Stimulated activated naive CD8-positive, alpha-beta T cell treated with anti-CD3 and anti-CD28 coated beads, Interleukin-15, Interleukin-2, amounts not matched to agents 100 ng/mL and 50 ng/mL, for 24 hours (primary cell): Measurements from ENCODE around the gene PTPN20.
"Not testable (repeated sequence)": the region's sequence is repeated elsewhere in the genome, so short reads cannot be mapped to it uniquely, and the experiment has no call there.

Source experiments
- H3K27ac Mint-ChIP-seq: one replicate; pipeline ENCODE4 v1.8.0; 2021; ENCODE audit warnings: mild to moderate bottlenecking, mixed read lengths
- H3K27me3 Mint-ChIP-seq: one replicate; pipeline ENCODE4 v1.8.0; 2021; ENCODE audit warnings: mixed read lengths
- H3K36me3 Mint-ChIP-seq: one replicate; pipeline ENCODE4 v1.8.0; 2021; ENCODE audit warnings: low read depth, mixed read lengths
- H3K4me1 Mint-ChIP-seq: one replicate; pipeline ENCODE4 v1.8.0; 2021; ENCODE audit warnings: low read depth, mixed read lengths
- H3K4me3 Mint-ChIP-seq: one replicate; pipeline ENCODE4 v1.8.0; 2021; ENCODE audit warnings: mild to moderate bottlenecking, mixed read lengths
- H3K9me3 Mint-ChIP-seq: one replicate; pipeline ENCODE4 v1.8.0; 2021; ENCODE audit warnings: mixed read lengths

PTPN20 gene

GRCh38 chr10:46925853-46926252 is 14.6 kb downstream of the PTPN20 start:
- not testable (repeated sequence) for H3K36me3 Mint-ChIP-seq, H3K9me3 Mint-ChIP-seq, H3K4me3 Mint-ChIP-seq, H3K27me3 Mint-ChIP-seq, H3K27ac Mint-ChIP-seq, H3K4me1 Mint-ChIP-seq

GRCh38 chr10:46928810-46929209 is 17.6 kb downstream of the PTPN20 start:
- not testable (repeated sequence) for H3K36me3 Mint-ChIP-seq, H3K9me3 Mint-ChIP-seq, H3K4me3 Mint-ChIP-seq, H3K27me3 Mint-ChIP-seq, H3K4me1 Mint-ChIP-seq, H3K27ac Mint-ChIP-seq

DNA sequence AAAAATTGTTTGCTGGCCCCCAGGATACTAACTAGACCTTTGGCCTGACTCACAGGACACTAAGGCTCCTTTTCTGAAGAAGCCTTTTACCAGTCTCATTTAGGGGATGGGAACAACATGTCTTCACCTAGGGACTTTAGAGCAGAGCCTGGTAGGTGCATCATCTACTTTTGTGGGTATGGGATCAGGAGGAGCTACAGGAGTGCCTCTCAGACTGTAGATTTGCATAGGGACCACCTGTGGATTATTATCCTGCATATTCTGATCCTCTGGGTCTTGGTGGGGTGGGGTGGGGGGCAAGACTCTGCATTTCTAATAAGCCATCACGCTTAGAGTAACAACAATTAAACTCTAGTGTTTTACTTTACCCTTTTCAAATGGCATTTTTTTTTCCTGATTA is 21.2 kb downstream of the PTPN20 start:
- H3K9me3 Mint-ChIP-seq, H3K4me1 Mint-ChIP-seq, H3K4me3 Mint-ChIP-seq, H3K27ac Mint-ChIP-seq, H3K36me3 Mint-ChIP-seq, H3K27me3 Mint-ChIP-seq: not testable (repeated sequence)

GRCh38 chr10:46941091-46941490 is 29.9 kb downstream of the PTPN20 start:
- not testable (repeated sequence) for H3K4me1 Mint-ChIP-seq, H3K36me3 Mint-ChIP-seq, H3K27me3 Mint-ChIP-seq, H3K9me3 Mint-ChIP-seq, H3K27ac Mint-ChIP-seq, H3K4me3 Mint-ChIP-seq

DNA sequence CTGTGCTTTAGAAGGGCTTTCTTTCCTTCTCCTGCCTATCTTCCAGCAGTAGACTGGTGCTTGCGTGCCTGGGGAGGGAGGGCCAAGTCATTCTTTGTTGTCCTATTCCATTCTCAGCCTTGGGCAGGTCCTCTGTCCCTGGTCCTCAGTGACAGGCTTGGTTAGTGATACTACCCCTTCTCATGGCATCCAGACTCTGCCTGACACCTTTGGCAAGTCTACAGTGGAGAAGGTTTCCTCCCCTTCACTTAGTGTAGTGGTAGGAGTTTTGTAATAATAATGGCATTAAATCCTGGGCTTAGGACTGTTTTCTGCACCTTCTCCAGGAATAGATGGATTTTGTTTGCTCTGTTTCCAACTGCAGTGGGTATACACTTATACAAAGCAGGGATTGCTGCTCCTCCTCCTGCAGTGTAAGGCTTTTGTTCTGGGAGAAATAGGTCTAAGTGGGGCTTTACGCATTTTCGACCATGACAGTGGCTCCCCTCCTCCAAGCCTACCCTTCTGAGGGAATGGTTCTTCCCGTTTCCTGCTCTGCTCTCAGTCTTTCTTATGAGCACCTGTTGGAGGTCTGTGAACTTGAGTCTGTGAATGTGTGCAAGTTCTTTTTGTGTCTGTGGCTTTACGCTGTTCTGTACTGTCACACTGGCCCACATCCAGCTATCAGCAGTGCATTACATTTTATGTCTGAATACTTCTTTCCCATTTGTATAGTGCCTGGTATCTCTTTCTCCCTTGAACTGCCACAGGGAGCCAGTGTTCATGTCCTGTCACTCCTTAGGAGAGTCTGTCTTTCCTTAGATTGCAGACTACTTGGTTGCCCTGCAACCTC is 37.7 kb downstream of the PTPN20 start:
- not testable (repeated sequence) for H3K27ac Mint-ChIP-seq, H3K4me1 Mint-ChIP-seq, H3K27me3 Mint-ChIP-seq, H3K36me3 Mint-ChIP-seq, H3K9me3 Mint-ChIP-seq, H3K4me3 Mint-ChIP-seq

DNA sequence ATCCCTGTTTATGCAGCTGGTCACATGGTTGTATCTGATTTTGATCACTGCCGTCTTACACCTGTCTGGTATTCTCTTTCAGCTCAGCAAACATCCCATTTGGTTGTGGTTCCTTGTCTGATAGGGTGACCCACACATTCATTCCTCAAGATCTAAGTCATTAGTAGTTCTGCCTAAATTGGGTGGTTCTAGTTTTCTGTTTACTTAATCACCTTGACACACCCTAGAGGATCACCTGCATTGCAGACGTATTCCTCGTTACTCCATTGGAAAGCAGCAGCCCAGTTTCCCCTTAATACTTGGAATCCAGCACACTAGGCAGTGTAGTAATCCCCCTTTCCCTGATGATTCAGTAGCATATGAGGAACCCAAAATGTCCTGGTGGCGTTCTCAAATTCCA is 41.3 kb downstream of the PTPN20 start:
- not testable (repeated sequence) for H3K27ac Mint-ChIP-seq, H3K4me1 Mint-ChIP-seq, H3K4me3 Mint-ChIP-seq, H3K9me3 Mint-ChIP-seq, H3K27me3 Mint-ChIP-seq, H3K36me3 Mint-ChIP-seq

DNA sequence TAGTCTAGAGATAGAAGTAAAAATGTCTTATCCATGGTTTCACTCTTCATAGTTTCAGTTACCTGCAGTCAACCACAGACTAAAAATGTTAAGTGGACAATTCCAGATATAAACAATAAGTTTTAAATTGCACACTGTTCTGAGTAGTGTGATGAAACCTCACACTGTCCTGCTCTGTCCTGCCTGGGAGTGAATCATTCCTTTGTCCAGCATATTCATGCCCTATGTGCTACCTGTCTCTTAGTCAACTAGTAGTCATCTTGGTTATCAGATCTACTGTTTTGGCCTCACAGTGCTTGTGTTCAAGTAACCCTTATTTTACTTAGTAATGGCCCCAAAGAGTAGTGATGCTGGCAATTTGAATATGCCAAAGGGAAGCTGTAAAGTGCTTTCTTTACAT is 49.5 kb downstream of the PTPN20 start:
- H3K9me3 Mint-ChIP-seq, H3K27ac Mint-ChIP-seq, H3K36me3 Mint-ChIP-seq, H3K4me1 Mint-ChIP-seq, H3K4me3 Mint-ChIP-seq, H3K27me3 Mint-ChIP-seq: not testable (repeated sequence)

DNA sequence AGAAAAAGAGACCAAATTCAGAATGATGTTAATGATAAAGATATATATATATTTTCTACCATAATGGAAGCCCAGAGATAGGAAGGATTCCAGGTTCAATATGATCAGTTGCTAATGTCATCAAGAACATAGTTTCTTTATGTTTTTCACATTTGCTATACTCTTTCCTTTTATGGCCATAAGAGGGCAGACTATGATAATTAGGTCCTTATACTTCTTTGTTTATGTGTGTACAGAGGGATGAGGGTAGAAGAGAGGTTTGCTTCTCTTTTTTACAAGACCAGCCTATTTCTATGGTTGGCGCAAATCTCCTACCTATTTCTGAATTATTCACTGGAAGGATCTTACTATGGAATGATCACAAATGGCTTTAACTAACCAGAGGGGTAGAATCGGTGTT is 52.1 kb downstream of the PTPN20 start:
- not testable (repeated sequence) for H3K36me3 Mint-ChIP-seq, H3K4me3 Mint-ChIP-seq, H3K9me3 Mint-ChIP-seq, H3K27me3 Mint-ChIP-seq, H3K4me1 Mint-ChIP-seq, H3K27ac Mint-ChIP-seq

- not testable (repeated sequence) for H3K4me3 Mint-ChIP-seq, H3K27ac Mint-ChIP-seq, H3K4me1 Mint-ChIP-seq, H3K9me3 Mint-ChIP-seq, H3K36me3 Mint-ChIP-seq, H3K27me3 Mint-ChIP-seq
Observed at GRCh38 chr10:46967013-46967412, 55.8 kb downstream of the PTPN20 start.

DNA sequence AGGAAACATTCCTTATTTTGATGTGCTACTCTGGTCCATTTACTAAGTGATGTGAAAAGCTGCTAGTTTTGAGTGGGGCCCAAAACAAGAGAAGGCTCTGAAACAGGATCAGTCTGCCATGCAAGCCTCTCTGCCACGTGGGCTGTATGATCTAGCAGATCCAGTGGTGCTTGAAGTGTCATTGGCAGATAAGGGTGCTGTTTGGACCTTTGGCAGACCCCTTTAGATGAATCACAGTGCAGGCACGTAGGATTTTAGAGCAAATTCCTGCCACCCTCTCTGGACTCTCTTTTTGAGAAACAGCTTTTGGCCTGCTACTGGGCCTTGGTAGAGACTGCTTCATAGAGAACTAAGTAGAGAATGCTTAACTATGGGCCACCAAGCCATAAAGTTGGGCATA is 69.0 kb downstream of the PTPN20 start:
- H3K27ac Mint-ChIP-seq, H3K9me3 Mint-ChIP-seq, H3K4me1 Mint-ChIP-seq, H3K4me3 Mint-ChIP-seq, H3K27me3 Mint-ChIP-seq, H3K36me3 Mint-ChIP-seq: not testable (repeated sequence)

DNA sequence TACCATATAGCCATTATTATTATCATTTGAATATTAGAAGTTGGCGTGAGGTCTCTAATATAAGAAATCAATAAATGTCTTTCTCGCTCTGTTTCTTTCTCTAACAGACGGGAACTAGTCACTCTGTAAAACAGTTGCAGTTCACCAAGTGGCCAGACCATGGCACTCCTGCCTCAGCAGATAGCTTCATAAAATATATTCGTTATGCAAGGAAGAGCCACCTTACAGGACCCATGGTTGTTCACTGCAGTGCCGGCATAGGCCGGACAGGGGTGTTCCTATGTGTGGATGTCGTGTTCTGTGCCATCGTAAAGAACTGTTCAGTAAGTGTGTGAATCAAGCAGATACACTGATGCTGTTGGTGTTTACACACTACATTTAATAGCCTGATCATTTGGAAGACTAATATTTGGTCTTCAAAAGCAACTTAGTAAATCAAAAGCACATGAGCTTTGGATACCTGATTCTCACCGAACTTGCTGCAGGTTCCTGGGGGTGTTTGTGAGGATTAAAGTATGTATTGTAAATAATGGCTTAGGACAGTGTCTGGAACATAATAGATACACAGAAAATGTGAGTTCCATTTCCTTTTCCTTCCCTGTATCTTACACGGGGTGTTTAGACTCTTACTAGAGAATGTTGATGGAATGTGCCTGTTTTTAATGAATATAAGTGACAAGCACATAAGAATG is 76.2 kb downstream of the PTPN20 start:
- H3K4me1 Mint-ChIP-seq, H3K27ac Mint-ChIP-seq, H3K36me3 Mint-ChIP-seq, H3K27me3 Mint-ChIP-seq, H3K9me3 Mint-ChIP-seq, H3K4me3 Mint-ChIP-seq: not testable (repeated sequence)

- peaks cover 13% of the 10 kb centered on the region for H3K27me3 Mint-ChIP-seq
- H3K4me3 Mint-ChIP-seq = no peak overlapping the region
- no peaks in the 10 kb centered on the region for H3K9me3 Mint-ChIP-seq
- no peaks in the 10 kb centered on the region for H3K4me1 Mint-ChIP-seq
- no peaks in the 10 kb centered on the region for H3K36me3 Mint-ChIP-seq
- H3K27ac Mint-ChIP-seq = no peak overlapping the region
Observed at GRCh38 chr10:46992803-46993561, 81.8 kb downstream of the PTPN20 start.

GRCh38 chr10:46995234-46995633 is 84.0 kb downstream of the PTPN20 start:
- Mint-ChIP-seq H3K4me1 (no peaks in the 10 kb centered on the region), H3K9me3 (no peaks in the 10 kb centered on the region), H3K4me3 (no peak overlapping the region), H3K27ac (no peak overlapping the region), H3K27me3 (peaks cover 13% of the 10 kb centered on the region), H3K36me3 (no peaks in the 10 kb centered on the region)

DNA sequence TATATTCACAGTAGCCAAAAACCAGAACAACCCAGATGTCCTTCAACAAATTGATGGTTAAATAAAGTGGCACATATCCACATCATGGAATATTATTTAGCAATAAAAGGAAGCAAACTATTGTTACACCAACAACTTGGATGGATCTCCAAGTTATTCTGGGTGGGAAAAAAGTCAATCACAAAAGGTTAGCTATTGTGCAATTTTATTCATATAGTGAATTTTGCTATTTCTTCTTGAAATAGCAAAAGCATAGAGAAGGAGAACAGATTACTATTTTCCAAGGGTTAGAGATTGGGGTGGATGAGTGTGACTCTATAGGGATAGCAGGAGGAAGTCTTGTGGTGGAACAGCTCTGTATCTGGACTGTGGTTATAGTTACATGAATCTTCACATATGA is 87.0 kb downstream of the PTPN20 start:
- H3K4me1 Mint-ChIP-seq = no peaks in the 10 kb centered on the region
- no peak overlapping the region for H3K4me3 Mint-ChIP-seq
- peaks cover 13% of the 10 kb centered on the region for H3K27me3 Mint-ChIP-seq
- no peak overlapping the region for H3K27ac Mint-ChIP-seq
- H3K9me3 Mint-ChIP-seq = no peaks in the 10 kb centered on the region
- H3K36me3 Mint-ChIP-seq = no peaks in the 10 kb centered on the region

DNA sequence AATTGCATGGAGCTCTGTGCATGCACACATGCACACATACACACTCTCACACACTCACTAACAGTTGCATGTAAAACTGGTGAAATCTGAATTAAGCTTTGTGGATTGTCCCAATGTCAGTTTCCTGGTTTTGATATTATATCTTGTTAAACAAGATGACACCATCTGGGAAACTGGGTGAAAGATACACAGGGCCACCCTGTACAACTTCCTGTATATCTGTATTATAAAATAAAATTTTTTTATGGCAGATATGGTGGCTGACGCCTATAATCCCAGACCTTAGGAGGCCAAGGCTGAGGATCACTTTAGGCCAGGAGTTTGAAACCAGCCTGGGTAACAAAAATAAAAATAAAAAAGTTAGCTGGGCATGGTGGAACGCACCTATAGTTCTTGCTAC is 87.4 kb downstream of the PTPN20 start:
- H3K27ac Mint-ChIP-seq = no peak overlapping the region
- no peaks in the 10 kb centered on the region for H3K36me3 Mint-ChIP-seq
- no peak overlapping the region for H3K4me3 Mint-ChIP-seq
- peaks cover 13% of the 10 kb centered on the region for H3K27me3 Mint-ChIP-seq
- no peaks in the 10 kb centered on the region for H3K9me3 Mint-ChIP-seq
- no peaks in the 10 kb centered on the region for H3K4me1 Mint-ChIP-seq
